ENCODE measurements around the gene CCDC81.

GRCh38 chr11:86346513-86346912 lies 28.2 kb upstream of the CCDC81 start:
- TF ChIP-seq CTCF (IDR thresholded peaks at IDR 0.05) (no peak), SIN3A (IDR thresholded peaks at IDR 0.05; ENCODE audit: borderline replicate concordance, insufficient read depth, low read depth, low read length) (no peak)
